Skin epidermis (tissue), 12 donors: ENCODE data around the gene GRAP2.
A peak's percentile ranks its signal among the peaks of the same experiment; 100 is the strongest.

ENCODE experiments used
- H3K27ac ChIP-seq, 21 experiments: fragments of 200-600 bp; sonication (generic) in 11 of 21; one replicate each; pipeline ENCODE4 v1.5.0; 2020; ENCODE audit warnings: mild to moderate bottlenecking in 3 of 21, inconsistent platforms in 2 of 21, moderate library complexity in 2 of 21
- H3K4me3 ChIP-seq, 7 experiments: fragments of 200-600 bp; sonication (generic) in 2 of 7; one replicate each; pipeline ENCODE4 v1.5.0; 2020; ENCODE audit warnings: inconsistent platforms in 2 of 7, mild to moderate bottlenecking in 2 of 7, moderate library complexity in 1 of 7

Gene GRAP2

DNA sequence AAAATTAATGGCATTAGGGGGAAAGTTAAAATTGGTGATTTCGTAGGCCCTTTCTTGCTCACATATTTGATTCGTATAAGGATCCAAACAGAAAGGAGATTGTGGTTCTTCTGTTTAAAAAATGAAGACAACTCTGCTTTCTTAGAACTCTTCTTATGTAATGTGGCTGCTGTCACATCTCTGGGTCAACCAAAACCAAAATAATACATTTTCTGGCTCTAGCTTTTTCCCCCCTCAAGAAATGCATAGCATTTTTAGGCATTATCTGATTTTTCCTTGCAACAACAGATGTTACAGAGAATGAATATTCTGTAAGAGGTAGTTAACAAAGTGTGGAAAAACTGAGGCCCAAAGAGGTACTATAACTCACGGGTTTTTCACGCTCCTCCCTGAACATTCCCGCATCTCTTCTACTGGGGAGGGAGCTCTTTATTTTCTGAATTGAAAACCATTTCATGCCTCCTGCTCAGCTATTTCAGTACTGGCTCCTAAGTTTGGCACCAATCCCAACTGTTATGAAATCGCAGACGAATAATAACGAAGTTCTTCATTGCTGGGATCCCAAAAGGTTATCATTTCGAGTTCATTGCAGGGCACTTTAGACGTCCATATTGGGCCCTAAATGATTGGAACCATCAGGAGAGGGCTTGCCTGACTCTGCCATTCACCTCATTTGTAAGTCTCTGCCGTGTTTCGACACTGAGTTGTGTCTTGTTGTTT, 17.1 kb downstream of the GRAP2 start:
- Histone ChIP-seq H3K27ac (peak overlapping the region in 7 of 21 experiments; percentile 2 to 72 (median 10)), H3K4me3 (no peak overlapping the region)

DNA sequence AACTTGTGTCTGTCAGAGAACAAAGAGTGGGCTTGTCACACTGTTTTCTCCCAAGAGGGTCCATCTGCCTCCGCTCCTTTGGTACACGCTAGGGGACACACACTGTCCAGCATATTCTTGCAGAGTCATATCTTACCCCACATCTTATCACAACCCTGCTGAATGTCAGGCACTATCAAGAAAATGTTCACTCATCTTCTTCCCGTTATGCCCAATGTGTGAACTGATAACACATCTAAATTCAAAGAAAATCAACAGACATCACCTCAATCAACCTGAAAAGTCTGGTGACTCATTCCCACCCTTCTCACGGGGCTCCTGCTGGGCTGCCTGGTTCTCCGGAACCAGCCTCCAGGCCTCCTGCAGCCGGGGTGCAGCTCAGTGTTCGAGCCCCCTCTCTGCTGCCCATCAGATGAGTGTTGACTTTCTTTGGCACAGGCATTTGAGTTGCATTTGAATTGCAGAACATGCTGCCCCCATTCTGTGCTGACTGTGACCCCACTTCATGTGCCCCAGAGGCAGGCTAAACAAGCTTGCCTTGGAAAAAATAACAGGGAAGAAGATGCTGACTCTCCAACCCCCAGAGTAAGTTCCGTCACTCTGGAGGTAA, 19.4 kb downstream of the GRAP2 start:
- peak overlapping the region in 2 of 21 experiments; percentile 52 to 74 for H3K27ac ChIP-seq
- no peak overlapping the region for H3K4me3 ChIP-seq

DNA sequence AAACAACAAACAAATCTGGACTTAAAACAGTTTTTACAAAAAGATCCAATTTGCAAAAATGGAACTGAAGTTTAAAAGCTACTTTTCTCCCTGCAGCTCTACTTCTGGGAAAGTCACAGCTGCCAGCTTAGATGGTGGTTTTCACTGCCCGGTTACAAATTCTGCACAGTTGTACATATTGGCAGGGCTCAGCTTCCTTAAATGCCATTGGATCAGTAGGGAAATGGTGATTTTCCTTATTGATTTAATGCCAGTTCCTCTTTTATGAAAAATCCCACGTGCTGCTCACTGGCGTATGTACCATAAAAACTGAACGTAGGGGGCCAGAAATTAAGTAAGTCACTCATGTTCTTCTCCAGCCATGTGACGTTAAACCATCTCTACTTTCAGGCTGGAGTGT, 22.8 kb downstream of the GRAP2 start:
- H3K27ac ChIP-seq: no peak overlapping the region
- no peak overlapping the region for H3K4me3 ChIP-seq

DNA sequence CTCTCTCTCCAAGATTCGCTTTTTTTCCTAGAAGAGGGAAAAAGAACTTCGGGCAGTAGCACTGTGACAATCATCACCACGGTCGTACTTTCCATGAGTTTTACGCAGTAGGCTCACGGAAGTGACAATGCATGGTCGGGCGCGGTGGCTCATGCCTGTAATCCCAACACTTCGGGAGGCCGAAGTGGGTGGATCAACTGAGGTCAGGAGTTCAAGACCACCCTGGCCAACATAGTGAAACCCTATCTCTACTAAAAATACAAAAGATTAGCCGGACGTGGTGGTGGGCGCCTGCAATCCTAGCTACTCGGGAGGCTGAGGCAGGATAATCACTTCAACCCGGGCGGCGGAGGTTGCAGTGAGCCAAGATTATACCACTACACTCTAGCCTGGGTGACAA, 23.4 kb downstream of the GRAP2 start:
- Histone ChIP-seq H3K4me3 (no peak overlapping the region), H3K27ac (peak overlapping the region in 1 of 21 experiments; percentile 75)

DNA sequence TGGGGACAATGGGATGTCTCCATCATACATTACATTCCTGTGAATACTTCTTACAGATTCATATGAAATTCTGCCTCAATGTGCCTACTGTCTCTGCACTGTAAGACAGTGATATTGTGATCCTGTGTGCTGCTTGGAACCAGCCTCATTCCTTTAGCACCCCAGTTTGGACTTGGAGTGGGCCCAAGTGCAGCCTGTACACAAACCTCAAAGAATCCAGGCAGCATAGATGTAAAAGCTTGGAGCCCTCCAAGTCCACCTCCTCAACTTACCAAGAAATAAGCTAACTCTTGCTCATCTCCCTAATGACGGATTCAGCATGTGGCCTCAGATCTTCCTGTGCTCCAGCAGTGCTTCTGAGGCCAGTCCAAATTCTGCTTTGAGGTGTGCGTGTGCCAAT, 24.4 kb downstream of the GRAP2 start:
- Histone ChIP-seq H3K27ac (peak overlapping the region in 3 of 21 experiments; percentile 5 to 75 (median 43)), H3K4me3 (no peak overlapping the region)

DNA sequence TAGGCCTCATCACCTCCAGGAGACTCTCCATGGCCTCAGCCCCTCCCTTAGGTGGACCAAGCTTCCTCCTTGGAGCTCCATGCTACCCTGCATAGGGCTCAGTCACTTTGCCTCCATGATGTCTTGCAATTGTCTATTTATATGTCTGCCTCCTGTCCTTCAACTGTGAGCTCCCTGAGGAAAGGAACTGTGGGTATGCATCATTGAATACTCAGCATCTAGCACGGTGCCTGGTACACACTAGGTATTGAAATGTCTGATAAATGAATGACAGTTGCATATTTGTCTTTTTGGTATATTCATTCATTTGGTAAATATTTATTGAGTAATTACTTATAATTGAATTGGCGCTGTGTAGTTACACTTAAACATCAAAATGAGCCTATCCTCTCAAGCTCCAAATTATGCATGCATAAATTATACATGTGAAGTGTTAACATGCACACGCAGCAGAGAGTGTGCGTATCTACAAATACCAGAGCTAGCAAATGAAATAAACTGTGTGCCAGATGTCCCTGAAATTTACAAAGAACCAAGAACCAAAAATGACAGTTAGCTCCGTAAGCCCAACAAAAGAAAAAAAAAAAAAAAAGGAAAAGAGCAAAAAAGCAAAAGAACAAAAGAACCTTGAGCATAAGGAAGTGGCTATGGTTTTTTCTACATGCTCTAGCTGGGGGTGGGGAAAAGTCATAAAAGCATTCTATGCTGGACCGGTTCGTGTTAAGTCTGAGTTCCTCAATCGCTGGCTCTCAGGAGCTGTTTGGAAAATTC, 25.2 kb downstream of the GRAP2 start:
- peak overlapping the region in 1 of 7 experiments; percentile 9 for H3K4me3 ChIP-seq
- H3K27ac ChIP-seq: peak overlapping the region in 5 of 21 experiments; percentile 12 to 75 (median 35)

DNA sequence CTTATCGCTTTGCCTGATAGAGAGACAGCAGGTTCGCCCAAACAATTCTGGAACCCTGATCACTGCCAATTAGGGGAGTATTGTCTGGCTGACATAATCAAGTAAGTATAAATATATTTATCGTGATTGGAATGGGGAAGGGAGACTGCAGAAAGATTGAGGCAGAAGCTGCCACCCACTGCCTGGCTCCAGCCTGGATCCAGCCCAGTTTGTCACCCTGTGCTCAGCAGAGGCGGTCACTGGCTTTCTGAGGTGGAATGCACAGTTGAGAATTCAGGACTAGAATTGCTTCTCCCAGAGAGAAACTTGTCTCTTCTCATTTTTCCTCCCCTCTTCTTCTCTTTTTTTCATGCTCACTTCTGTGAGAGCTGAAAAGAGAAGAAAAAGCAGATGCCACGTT, 25.9 kb downstream of the GRAP2 start:
- Histone ChIP-seq H3K4me3 (peak overlapping the region in 1 of 7 experiments; percentile 9), H3K27ac (peak overlapping the region in 5 of 21 experiments; percentile 12 to 75 (median 35))

DNA sequence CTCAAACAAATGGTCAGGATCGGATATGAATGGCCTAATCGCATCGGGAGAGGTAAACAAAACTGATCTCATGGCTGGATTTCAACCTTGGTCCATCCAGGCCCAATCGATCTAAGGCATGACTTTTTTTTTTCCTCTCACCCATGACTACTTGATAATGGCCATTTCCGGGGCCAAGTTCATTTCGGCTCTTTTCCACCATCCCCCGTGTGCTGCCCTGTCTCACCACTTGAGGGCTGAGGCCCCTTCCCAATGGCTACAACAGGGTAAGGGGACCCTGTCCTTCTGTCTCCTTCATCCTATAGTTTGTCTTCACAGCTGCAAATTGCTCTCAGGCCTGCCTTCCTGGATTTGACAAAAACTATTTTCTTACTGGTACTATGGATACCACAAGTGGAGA, 26.7 kb downstream of the GRAP2 start:
- peak overlapping the region in 7 of 21 experiments; percentile 3 to 75 (median 37) for H3K27ac ChIP-seq
- peak overlapping the region in 1 of 7 experiments; percentile 9 for H3K4me3 ChIP-seq

DNA sequence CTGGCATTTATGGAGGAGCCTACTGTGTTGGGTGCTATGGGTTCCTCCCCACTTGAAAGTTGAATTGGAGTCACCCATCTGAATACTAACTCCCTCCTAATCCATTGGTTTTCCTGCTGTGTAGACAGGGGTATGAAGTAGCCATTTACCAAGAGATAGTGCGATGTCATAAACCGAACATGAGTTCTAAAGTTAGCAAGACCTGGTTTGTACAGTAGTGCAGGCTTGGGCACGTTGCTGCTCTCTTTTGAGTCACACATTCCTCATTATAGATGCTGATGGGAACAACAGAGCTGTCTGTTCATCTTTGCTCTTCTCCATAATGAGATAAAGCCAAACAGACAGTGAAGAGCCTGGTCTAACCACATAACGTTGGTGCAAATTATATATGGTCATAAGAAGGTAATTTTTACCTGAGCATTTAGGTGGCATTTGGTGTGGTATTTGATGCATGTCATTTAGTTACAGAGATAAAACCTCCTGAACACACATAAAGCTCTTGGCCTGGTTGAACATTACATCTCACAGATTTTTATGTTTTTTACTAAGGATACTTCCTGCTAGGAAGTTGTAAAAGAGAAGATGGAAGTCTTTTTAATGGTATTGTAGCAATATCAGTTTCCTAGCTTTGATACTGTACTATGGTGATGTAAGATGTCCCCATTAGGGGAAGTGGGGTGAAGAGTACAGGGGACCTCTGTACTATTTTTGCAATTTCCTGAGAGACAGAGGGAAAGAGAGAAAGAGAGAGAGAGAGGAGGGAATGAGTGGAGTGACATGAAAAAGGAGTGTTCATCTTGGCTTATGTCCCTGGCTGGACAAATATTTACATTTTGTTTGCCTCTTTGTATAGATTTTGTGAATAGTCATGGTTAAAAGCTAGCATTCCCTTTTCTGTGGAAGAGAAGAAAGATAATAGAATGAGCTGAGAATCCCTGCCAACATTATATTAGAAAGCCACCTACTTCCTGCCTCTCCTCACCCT, 27.9 kb downstream of the GRAP2 start:
- Histone ChIP-seq H3K4me3 (no peak overlapping the region), H3K27ac (peak overlapping the region in 8 of 21 experiments; percentile 11 to 54 (median 36))

DNA sequence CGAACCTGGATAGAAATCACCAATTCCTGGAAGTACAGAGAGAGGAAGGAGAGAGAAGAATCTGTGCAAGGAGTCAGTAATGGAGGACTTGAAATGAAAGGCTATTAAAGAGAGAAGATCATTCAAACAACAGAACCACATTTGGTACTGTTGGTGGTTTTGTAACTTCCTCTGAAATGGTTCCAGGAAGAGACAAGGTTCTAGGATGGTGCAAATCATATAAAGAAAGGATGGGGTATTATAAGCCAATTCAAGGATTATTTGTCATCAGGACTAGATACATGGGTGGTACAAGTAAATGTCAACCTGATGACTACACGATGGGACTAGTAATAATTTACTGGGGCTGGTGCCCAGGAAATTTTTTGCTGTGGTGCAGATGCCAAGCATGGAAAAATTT, 30.4 kb downstream of the GRAP2 start:
- no peak overlapping the region for H3K4me3 ChIP-seq
- H3K27ac ChIP-seq: peak overlapping the region in 1 of 21 experiments; percentile 43

DNA sequence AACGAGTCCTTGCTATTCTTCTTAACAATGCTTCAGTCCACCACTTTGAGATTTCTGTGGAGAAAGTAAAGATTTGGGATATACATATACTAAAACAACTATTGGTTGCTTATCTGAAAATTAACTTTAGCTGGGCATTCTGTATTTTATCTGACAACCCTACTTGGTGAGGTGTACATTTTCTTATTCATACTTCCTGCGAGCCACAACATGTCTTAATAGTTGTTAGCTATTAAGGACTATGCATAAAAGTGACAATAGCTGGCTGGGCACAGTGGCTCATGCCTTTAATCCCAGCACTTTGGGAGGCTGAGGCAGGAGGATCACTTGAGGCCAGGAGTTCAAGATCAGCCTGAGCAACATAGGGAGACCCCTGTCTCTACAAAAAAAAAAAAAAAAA, 31.3 kb downstream of the GRAP2 start:
- Histone ChIP-seq H3K27ac (no peak overlapping the region), H3K4me3 (no peak overlapping the region)

DNA sequence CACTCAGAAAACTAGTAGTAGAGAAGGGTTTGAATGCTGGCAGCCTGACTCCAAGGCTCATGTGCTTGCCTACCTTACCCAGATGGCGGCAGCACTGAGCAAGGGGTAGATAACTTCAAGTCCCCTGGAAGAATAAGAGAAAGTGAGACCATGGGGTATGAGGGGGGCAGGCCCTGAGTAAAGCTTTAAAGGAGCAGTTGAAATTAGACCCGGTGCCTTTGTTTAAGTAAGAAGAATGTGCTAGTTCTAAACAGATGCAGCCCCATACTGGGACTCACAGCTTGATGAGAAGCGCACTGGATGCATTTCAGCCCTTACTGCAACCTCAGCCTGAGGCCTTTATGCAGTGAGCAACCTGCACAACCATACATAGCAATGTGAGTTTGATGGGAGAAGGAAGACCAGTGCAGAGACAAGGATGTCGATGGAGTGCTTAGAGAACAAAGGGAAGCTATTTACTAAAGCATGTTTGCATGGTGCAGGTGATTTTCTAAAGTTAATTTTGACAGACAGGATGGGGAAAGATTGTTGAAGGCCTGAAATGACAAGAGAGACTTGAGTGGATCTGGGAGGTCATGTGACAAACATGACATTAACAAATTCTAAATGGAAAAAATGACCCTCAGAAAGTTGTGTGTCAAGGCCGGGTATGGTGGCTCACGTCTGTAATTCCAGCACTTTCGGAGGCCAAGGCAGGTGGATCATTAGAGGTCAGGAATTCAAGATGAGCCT, 32.2 kb downstream of the GRAP2 start:
- Histone ChIP-seq H3K4me3 (no peak overlapping the region), H3K27ac (no peak overlapping the region)

DNA sequence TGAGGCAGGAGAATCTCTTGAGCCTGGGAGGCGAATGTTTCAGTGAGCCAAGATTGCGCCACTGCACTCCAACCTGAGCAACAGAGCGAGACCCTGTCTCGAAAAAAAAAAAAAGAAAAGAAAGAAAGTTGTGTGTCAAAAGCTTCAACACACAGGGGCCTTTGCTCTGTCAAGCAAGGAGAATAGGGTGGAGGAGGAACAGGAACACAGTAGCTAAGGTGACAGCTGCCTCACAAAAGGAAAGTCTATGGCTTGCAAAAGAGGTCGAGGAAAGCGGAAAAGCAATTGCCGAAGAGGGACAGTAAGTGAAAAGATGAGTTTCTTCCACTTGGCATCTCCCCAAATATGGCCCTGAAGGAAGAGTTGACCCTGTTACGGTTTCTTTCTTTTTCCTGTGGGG, 32.9 kb downstream of the GRAP2 start:
- no peak overlapping the region for H3K27ac ChIP-seq
- no peak overlapping the region for H3K4me3 ChIP-seq

DNA sequence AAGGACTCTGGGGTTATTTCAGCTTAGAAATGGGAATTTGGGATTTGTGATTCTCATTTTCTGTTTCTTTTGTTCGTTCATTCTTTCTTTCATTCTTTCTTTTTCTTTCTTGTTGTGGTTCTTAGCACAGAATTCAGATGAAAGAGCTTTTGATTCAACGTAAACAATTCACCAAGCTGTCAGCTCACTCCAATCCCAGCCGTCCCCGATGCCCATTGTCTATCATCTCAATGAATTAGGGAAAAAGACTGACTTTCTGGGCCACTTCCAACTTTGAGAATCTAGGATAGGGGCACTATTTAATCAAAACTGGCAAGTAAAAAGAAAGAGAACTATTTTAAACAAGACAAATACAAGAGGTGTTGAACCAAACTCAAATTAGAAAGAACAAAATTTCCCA, 34.2 kb downstream of the GRAP2 start:
- no peak overlapping the region for H3K27ac ChIP-seq
- no peak overlapping the region for H3K4me3 ChIP-seq

DNA sequence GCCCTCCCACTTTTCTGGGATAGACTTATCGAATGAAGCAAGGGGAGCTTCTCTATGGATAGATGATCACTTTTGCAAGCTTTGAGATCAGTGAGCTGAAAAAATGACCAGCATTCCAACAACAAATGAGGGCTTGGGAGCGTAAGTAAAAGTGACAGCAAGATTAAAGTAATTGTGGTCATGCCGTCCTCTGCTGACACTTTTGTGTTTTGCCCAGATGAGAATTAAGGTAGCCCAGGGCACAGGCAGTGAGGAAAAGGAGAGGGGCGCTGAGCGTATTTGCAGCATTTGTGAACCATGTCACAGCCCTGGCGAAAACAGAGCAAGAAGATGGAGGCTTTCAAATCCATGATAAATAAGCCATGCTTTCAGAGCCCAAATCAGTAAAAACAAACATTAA, 34.7 kb downstream of the GRAP2 start:
- Histone ChIP-seq H3K27ac (peak overlapping the region in 2 of 21 experiments; percentile 26 to 33), H3K4me3 (no peak overlapping the region)

DNA sequence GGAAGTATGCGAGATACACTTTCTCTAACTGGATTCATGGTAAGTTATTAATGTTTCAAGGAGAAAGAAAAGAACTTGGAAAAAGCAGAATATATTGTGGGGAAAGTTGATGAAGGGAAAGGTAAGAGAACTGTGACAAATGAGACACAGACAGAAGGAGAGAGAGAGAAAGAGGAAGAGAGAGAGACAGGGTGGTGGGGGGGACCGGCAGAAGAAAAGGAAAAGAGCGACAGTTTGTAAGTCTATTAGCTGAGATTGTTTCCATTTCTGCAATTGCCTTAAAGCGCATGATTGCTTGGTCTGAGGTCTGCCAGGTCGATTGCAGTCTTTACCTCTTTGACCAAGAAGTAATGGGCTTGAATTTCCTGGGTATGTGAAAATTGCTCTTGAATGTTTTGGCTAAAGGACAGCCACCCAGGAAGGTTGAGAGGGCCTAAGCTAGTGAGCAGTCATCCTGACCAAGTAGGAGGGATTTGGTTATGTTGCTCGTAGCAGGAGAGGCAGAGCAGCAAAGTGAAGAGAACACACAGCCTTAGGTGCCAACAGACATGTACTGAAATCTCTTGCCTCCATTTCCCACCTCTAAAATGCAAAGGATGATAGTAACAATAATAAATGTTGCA, 35.8 kb downstream of the GRAP2 start:
- Histone ChIP-seq H3K27ac (peak overlapping the region in 2 of 21 experiments; percentile 33 to 42), H3K4me3 (no peak overlapping the region)

DNA sequence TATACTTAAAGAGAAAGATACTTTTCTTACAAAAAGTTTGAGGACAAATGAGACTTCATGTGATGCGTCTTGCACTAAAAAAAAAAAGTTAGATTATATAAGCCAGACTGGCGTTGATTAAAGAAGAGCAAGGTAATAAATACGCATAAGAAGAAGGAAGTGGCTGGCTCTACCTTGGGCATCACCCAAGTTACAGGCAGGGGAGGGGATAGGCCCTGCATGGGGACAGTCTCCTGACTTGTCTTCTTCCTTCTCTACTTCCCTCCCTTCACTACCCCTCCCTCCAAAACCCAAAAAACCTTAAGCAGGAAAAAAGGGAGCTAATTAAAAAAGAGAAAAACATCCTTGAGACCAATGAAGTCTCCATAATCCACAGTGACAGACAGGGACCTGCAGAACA, 37.0 kb downstream of the GRAP2 start:
- Histone ChIP-seq H3K27ac (peak overlapping the region in 1 of 21 experiments; percentile 3), H3K4me3 (no peak overlapping the region)

DNA sequence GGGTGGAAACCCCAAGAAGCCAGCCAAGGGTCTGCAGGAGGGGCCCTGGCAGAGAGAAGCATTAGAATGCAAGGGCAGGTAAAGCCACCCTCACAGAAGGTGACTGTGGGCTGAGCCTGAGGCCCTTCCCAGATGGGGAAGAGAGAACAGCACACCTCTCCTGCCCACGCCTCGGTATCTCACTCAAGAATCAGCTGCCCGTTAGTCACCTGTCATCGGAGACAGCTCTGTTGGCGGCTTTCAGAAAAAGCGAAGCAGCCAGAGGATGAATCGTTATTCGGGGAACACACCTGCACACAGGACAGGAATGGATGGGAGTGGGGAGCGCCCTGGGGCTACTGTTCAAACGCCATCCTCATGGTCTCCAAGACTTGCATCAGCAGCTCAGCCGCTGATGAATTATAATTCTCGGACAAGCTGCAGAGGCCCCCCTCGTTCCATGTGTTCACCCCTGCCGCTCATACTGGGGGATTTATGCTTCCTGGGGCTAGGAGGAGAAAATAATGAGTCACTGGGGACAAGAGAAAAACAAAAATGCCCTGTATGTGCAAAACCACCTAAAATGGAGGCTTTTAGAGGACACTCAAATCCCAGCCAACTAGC, 37.7 kb downstream of the GRAP2 start:
- Histone ChIP-seq H3K4me3 (no peak overlapping the region), H3K27ac (peak overlapping the region in 1 of 21 experiments; percentile 3)
